HUDEP-2 (cell line): ENCODE data around the gene ENDOD1.

Experiments used
- DNase-seq, 76 experiments: peaks; one replicate each; lab custom pipeline; 2025; ENCODE audit not compliant: unreplicated experiment in 76 of 76; lab: John Stamatoyannopoulos, UW

ENDOD1 gene

DNA sequence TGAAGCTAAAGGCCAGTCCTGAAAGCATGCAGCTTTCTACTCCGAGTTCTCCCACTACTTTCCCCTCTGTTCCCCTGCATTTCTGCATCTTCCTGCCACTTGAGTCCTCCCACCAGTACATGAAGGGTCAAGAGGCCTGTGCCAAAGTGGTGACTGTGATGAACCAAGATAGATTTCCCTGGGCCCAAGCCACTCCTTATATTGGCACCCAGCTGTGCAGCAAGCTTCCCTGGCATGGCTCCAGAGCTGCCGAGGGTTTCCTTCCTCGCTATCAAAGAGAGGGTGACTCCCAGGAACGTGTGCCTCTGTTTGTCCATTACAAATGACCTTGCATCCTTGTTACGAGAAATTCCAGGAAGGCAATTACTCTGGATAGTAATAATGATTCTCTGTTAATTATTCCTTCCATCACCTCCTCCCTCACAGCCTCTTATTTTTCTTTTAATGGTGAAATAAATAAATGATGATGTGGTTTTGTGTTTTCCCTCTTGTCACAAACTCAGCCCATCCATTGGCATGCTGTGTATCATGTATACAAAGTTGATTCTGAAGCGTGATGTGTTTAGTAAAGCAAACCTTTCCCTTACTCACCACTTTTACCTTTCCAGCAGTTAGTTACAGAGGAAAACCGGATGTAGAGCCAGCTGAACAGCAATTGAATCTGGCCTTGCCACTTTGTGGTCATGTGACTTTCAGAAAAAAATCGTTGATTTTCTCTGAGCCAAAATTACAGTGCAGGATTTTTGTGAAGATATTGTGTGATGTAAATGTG lies 14.7 kb upstream of the ENDOD1 start:
- peak in 69 of 76 experiments; percentile 15 to 86 (median 56) for DNase-seq

DNA sequence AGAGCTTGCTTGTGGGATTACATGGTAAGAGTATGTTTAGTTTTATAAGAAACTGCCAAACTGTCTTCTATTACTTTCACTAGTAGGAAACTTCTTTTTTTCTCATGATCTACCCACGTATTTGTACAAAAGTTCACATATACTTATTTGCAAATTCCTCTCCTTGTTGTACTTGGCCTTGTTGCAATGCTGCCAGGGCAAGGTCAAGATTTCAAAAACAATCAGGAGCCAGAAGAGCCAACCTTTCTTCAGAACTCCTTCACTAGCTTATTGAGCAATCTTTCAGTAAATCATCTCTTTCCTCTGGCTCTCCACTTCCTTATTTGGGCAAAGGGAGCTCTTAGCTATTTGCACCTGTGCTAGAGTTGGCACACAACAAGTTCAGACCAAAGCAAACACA lies 13.2 kb upstream of the ENDOD1 start:
- DNase-seq: no peak

DNA sequence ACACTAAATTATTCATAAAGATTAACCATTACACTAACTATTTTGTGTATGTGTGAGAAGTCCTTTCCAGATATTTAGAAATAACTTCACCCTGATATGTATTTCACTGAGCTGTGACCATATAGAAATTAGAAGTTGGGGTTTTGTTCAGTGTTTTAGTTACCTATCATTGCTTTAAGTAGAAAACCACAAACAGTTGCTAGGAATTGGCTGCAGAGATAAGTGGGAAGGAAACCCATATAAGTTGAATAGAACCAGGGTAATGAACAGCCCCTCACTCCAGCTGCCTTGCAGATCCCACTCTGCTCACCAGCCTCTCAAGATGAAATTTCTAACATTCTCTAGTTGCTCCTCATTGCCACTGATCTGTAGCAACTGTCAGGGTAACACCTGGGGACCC lies 12.7 kb upstream of the ENDOD1 start:
- no peak for DNase-seq

DNA sequence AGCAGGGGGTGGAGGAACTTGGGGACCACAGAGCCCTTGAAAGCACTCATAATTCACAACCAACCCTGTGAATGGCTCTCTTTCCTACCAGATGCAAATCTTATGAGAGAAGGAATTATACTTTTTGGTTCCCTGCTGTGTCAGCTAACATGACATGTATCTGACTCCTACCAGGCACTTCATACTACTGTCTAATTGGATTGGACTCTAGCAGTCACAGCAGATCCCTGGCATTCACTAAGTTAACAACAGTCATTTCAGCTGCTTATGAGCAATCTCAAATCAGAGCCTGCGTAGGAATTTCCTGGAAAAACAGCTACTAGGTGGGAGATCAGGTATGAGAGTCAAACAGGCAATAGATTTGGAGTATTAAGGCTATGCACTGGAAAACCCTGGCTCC lies 11.1 kb upstream of the ENDOD1 start:
- no peak for DNase-seq

- DNase-seq: no peak
Observed at GRCh38 chr11:95081010-95081409, 8.6 kb upstream of the ENDOD1 start.

DNA sequence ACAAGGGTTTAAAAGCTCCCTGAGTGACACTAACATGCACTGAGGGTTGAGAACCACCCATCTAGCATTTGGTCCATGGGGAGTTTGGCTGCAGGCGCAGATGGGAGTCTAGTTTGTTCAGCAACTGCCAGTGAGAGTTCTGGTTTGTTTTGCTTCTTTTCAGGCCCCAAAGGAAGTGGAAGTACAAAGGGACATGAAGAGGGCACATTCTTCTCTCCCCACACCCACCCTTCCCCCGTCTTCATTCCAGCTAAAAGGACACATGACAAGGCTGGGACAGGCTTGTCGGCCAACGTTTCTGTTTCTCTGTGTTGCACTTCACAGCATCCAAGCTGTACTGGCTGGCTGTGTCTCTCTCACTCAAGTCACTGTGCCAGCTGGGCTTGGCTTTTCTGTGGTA lies 8.2 kb upstream of the ENDOD1 start:
- DNase-seq: no peak

- DNase-seq: no peak
Observed at GRCh38 chr11:95082576-95083001, 7.1 kb upstream of the ENDOD1 start.

- DNase-seq: no peak
Observed at GRCh38 chr11:95084509-95084908, 5.1 kb upstream of the ENDOD1 start.

- no peak for DNase-seq
Observed at GRCh38 chr11:95085117-95085816, 4.4 kb upstream of the ENDOD1 start.

DNA sequence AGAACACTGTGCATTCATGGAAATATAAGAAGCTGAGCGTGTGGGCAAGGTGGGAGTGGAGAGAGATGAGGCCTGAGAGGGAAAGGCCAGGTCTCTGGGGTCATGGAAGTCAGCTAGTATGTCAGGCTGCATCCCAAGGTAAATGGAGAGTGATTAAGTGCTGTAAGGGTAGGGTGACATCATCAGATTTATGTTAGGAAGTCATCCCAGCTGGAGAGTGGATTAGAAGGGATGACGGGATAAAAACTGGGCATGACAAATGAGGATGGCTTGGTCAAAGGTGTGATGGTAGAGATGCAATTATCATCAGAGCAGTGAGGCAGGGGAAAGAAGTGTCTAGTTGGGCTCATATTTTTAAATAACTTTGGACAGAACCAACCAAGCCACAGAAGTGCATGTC lies 3.5 kb upstream of the ENDOD1 start:
- DNase-seq: no peak

DNA sequence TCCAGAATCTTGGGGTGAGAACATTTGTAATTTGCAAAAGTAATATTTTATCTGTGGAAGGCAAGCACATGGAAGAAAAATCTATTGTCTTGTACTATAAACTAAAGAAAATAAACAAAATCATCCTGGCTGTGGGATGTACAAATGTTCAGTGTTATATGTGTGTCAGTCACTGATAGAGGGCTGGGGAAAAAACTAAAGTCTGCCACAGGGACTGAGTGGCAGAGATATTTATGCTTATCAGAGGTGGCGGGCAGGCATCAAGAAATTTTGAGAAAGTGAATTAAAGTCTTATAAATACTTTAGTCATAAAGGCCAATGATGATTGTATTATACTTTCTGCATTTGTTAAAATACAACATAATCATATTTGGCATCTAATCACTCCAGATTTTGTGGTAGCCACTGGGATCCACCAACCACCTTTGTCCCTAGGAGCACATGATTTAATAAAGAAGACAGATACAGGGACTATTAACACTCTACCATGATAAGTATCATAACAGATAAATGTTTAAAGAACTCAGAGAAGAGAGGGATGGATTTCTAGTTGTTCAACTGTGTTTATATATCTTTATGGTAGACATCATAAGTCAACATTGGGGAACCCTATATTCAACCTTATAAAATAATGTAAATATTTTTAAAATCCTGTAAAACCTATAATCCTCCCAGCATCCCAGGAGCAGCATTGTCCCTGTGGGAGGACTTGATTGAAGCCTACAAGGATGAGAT lies 2.6 kb upstream of the ENDOD1 start:
- peak in 3 of 76 experiments; percentile 10 to 38 (median 18) for DNase-seq

GRCh38 chr11:95088946-95089619 lies 563 bp upstream of the ENDOD1 start:
- peak in 6 of 76 experiments; percentile 53 to 72 (median 55) for DNase-seq

DNA sequence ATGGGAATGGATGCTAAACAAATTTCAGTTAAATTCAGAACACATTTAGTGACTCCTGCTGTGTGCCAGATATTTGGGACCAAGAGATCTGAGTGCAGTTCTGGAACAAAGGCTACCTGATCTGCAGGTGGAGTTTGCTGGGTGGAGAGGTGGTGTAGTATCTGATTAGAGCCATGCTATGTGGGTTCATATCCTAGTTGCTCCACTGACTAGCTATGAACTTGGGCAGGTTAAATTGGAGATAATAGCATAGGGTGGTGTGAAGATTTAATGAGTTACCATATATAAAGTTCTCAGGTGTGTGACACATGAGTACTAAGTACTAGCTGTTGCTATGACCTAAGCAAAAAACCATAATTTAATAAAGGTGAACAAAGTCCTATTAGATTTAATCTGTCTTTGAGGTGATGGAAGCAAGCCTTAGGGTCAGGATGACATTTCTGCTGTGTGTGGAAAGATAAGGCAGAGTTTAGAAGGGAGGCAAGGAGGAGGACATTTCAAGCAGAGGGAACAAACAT lies 2.1 kb downstream of the ENDOD1 start:
- no peak for DNase-seq

GRCh38 chr11:95092549-95093324 lies 3.1 kb downstream of the ENDOD1 start:
- DNase-seq: peak in 6 of 76 experiments; percentile 6 to 38 (median 12)

DNA sequence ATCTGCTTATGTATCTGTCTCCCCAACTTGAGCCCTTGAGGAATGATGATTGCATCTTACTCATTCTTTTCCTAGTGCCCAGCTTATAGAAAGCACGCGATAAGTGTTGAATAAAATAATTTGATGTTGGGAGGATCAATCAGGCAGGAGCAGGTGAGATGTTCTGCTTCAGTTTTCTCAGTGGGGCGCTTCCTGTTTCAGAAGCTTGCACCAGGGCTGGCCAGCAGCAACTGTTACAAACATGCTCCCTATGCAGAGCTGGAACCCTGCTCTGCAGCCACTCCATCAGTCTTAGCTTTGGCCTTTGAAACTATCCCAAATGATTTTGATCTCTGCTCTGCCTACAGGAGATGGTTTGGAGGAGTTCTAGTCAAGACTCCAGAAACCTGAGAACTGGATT lies 3.9 kb downstream of the ENDOD1 start:
- DNase-seq: no peak

DNA sequence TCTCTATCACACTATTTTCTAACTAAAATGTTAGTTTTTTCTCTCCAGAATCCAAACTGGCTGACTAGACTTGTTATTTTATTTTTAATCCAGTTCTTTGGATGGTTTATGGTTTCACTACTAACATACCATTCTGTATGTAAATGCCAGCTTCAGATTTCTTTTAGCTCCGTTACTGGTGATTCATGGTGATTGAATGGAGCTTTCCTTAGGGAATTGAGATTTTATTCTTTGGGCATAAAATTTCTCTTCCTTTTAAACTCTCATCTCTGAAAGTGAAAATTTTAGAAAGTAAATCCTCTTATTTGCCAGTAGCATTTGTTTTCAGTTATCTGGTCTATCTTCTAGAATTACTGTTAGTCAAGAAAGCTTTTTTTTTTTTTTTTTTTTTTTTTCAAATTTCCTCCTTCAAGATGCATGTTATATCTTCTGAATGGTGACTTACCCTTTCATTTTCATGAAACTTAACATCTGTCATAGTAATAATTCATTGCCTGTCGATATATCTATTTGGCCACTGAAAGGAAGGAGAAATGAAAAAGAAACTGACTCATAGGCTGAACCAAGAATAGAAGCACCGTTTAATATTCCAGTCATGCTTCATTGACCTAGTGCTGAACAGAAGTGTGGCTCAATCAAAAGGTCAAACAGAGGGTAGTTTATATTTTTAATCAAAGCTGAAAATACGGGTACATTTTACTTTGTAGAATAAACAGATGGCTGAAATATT lies 6.4 kb downstream of the ENDOD1 start:
- no peak for DNase-seq

DNA sequence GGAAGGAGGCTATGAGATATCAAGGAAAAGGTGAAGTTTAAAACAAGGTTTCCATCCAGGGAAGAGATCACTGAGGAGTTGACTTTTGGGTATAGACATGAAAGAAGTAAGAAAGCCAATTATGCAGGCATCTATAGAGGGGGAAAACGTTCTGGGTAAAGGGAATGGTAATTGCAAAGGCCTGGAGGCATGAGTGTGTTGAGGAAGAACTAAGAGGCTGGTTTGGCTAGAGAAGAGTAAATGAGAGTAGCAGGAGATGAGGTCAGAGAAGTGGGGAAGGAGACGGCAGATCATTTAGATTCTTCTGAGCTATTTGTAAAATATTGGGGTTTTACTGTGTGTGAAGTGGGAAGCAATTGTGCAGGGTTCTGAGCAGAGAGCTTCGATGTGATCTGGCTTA lies 7.6 kb downstream of the ENDOD1 start:
- no peak for DNase-seq

DNA sequence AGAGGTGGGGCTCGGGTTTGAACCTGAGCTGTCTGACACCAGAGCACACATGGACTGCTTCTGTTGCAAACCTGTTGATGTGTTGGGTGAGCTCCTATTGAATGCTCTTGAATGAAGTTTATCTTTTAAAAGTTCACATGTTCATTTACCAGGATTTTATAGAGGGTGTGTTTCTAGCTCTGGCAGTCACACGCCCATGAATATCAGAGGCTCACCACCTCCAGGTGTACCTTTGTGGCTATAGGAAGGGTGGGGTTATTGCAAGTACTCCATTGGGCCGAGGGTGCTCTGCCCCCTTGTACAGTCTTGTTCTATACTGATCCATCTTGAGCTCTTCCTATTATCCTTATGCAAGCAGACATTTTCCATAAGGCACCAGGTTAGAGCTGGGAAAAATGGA lies 9.2 kb downstream of the ENDOD1 start:
- DNase-seq: no peak

- DNase-seq: peak in 41 of 76 experiments; percentile 7 to 77 (median 31)
Observed at GRCh38 chr11:95100191-95100648, 10.6 kb downstream of the ENDOD1 start.
